ENCODE results near the gene FFAR1.

DNA sequence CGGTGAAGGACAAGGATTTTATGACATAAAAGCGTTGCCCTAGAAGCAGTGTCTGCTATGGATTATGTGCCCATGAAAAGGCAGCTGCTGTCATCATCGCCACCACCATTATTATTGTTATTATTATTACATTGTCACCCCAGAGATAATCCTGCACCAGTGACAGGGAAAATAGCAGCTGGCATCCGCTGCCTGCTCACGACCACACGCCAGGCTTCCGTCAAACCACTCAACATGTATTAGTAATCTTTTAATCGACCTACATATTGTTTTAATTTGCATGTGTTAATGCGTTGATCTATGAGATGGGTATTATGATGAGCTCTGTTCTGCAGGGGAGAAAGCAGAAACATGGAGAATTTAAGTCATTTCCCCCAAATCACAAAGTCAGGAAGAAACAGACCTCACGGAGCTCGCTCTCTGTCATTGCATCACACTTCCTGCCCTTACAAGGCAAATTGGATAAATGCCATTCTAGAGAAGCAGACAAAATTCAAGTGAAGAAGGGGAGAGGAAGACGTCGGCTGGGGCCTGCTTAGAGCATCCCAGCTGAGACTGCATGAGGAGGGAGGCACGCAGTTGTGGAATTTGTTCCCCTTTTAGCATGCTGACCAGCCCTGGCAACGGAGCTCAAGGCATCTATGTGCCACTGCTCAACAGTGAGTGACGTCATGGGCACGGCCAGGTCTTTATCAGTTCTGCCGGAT, 10.3 kb downstream of the FFAR1 start, which contains the start of gene FFAR3:
- TF ChIP-seq YY1 (IDR thresholded peaks at IDR 0.05; ENCODE audit: low read depth): no peak
- no peak for TF ChIP-seq CREB1 (IDR thresholded peaks at IDR 0.05; ENCODE audit: low read depth)
- no peak for TF ChIP-seq TAF1 (IDR thresholded peaks at IDR 0.05; ENCODE audit: low read depth)
- no peak for TF ChIP-seq FOXM1 (IDR thresholded peaks at IDR 0.05; ENCODE audit: borderline replicate concordance, low read depth)
- no peak for TF ChIP-seq MAX (IDR thresholded peaks at IDR 0.05)

Data from Ishikawa (cell line).